Measurements from ENCODE around the gene TLL1. TPM values are rescaled to one million over a fixed set of nuclear protein-coding genes. Genes with fewer than 3 reads are reported as not detected.

TLL1 gene
- total RNA-seq, 1 experiment from 2014 or later = 0.37 TPM

DNA sequence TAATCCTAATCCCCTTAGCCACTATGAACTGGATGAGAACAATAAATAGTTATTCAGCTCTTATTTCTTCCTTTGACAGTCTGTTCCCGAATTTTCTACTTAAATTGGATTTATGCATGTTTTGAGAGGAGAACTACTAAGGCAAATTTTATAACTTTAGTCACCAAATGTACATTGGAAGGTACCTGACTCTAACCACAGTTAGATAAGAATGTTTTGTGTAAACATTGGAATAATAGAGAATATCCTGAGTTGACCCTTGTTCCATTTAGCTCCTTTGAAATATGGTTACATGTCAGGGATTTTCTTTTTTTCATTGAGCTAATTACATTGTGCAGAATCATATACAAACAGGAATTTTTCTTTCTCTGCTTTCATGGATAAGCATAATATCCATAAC is 202.6 kb downstream of the TLL1 start:
- H3K9me2 ChIP-seq (ENCODE audit: insufficient read depth) = no peaks in the 10 kb centered on the region
- no TSS peak for BruUV-seq (replicated peaks)
- no peak overlapping the region for H3K27ac ChIP-seq (ENCODE audit: low read depth, low read length)
- CTCF ChIA-PET = no interaction called here
- POLR2A ChIA-PET = no interaction called here
- H2AFZ ChIP-seq (ENCODE audit: low read depth, low read length, poor library complexity, severe bottlenecking) = no peak overlapping the region
- TF ChIP-seq MAX (IDR thresholded peaks at IDR 0.05) (no peak), ZNF274 (IDR thresholded peaks at IDR 0.05; ENCODE audit: low read depth, low read length) (no peak), CEBPB (IDR thresholded peaks at IDR 0.05; ENCODE audit: low read depth) (no peak), YY1 (IDR thresholded peaks at IDR 0.05; ENCODE audit: extremely low read depth, insufficient replicate concordance, low read depth, low read length) (no peak), TCF7L2 (IDR thresholded peaks at IDR 0.05; ENCODE audit: borderline replicate concordance, extremely low read depth, insufficient read depth, insufficient read length) (no peak), ZFX (IDR thresholded peaks at IDR 0.05) (no peak), FOSL1 (IDR thresholded peaks at IDR 0.05; ENCODE audit: low read depth) (no peak), SP1 (IDR thresholded peaks at IDR 0.05; ENCODE audit: low read depth) (no peak), EGR1 (IDR thresholded peaks at IDR 0.05; ENCODE audit: low read depth) (no peak), ELF1 (IDR thresholded peaks at IDR 0.05; ENCODE audit: borderline replicate concordance, low read depth) (no peak), EZH2 (IDR thresholded peaks at IDR 0.05) (no peak), POLR2AphosphoS5 (IDR thresholded peaks at IDR 0.05; ENCODE audit: low read depth, low read length) (no peak), EZH2phosphoT487 (IDR thresholded peaks at IDR 0.05; ENCODE audit: borderline replicate concordance) (no peak), POLR2A (IDR thresholded peaks at IDR 0.05; ENCODE audit: borderline replicate concordance, extremely low read depth, insufficient read depth, insufficient read length) (no peak), RAD21 (IDR thresholded peaks at IDR 0.05; ENCODE audit: low read depth) (no peak)
- TF ChIP-seq, protein P1, sequence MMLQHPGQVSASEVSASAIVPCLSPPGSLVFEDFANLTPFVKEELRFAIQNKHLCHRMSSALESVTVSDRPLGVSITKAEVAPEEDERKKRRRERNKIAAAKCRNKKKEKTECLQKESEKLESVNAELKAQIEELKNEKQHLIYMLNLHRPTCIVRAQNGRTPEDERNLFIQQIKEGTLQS (IDR thresholded peaks at IDR 0.05) = no peak
- TF ChIP-seq, protein P2, sequence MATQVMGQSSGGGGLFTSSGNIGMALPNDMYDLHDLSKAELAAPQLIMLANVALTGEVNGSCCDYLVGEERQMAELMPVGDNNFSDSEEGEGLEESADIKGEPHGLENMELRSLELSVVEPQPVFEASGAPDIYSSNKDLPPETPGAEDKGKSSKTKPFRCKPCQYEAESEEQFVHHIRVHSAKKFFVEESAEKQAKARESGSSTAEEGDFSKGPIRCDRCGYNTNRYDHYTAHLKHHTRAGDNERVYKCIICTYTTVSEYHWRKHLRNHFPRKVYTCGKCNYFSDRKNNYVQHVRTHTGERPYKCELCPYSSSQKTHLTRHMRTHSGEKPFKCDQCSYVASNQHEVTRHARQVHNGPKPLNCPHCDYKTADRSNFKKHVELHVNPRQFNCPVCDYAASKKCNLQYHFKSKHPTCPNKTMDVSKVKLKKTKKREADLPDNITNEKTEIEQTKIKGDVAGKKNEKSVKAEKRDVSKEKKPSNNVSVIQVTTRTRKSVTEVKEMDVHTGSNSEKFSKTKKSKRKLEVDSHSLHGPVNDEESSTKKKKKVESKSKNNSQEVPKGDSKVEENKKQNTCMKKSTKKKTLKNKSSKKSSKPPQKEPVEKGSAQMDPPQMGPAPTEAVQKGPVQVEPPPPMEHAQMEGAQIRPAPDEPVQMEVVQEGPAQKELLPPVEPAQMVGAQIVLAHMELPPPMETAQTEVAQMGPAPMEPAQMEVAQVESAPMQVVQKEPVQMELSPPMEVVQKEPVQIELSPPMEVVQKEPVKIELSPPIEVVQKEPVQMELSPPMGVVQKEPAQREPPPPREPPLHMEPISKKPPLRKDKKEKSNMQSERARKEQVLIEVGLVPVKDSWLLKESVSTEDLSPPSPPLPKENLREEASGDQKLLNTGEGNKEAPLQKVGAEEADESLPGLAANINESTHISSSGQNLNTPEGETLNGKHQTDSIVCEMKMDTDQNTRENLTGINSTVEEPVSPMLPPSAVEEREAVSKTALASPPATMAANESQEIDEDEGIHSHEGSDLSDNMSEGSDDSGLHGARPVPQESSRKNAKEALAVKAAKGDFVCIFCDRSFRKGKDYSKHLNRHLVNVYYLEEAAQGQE (IDR thresholded peaks at IDR 0.05; ENCODE audit: low read depth) = no peak
- H3K4me3 ChIP-seq (replicated peaks in 1 of 2; ENCODE audit: low read depth in 1 of 2, low read length in 2 of 2) = no peak overlapping the region
- H3K4me1 ChIP-seq (ENCODE audit: control insufficient read depth in 1 of 2, insufficient read depth in 2 of 2, low read length in 2 of 2) = no peaks in the 10 kb centered on the region
- ATAC-seq (no peak), DNase-seq (ENCODE audit: low read depth, low spot score) (no peak)
- no peaks in the 10 kb centered on the region for H3K36me3 ChIP-seq (ENCODE audit: control insufficient read depth in 1 of 2, insufficient read depth in 2 of 2, low read length in 2 of 2)
- no peaks in the 10 kb centered on the region for H3K9me3 ChIP-seq (ENCODE audit: control insufficient read depth in 1 of 2, insufficient read depth in 1 of 2, low read depth in 1 of 2, low read length in 2 of 2)
- no peak overlapping the region for H3K9ac ChIP-seq (ENCODE audit: low read length)
- RAD21 ChIA-PET (ENCODE audit: low non-redundant PET in 1 of 2, low total read pairs in 2 of 2, uncharacterized antibody in 2 of 2, unreplicated experiment in 2 of 2) = no interaction called here
- H3K79me2 ChIP-seq (ENCODE audit: insufficient read depth, low read length) = no peaks in the 10 kb centered on the region
- intact Hi-C loops (cut with micrococcal nuclease) = no loop called here
- no peaks in the 10 kb centered on the region for H3K27me3 ChIP-seq (ENCODE audit: insufficient read depth, low read length)
- no peaks in the 10 kb centered on the region for H4K20me1 ChIP-seq (ENCODE audit: insufficient read depth)
- H3K4me2 ChIP-seq (ENCODE audit: low read length) = no peak overlapping the region

Data from HCT116 (cell line).